SU-DHL-6 (cell line): ENCODE measurements around the gene ZNF276.

Source experiments
- EZH2phosphoT487 ChIP-seq: fragments of 200-600 bp; sonication (generic), shearing (Covaris generic); conservative IDR thresholded peaks from 2 replicates; pipeline ENCODE4 v1.6.1; 2018; ENCODE audit warnings: mild to moderate bottlenecking, antibody characterized with exemption, low read length, moderate library complexity, mixed read lengths
- TF ChIP-seq, protein P1 (sequence below): fragments of 200-600 bp; sonication (generic); IDR thresholded peaks from one replicate; pipeline ENCODE4 v1.5.1; 2017; ENCODE audit warnings: antibody characterized with exemption, mild to moderate bottlenecking, low read length, moderate library complexity; ENCODE audit not compliant: insufficient read depth, poor library complexity, severe bottlenecking

DNA sequence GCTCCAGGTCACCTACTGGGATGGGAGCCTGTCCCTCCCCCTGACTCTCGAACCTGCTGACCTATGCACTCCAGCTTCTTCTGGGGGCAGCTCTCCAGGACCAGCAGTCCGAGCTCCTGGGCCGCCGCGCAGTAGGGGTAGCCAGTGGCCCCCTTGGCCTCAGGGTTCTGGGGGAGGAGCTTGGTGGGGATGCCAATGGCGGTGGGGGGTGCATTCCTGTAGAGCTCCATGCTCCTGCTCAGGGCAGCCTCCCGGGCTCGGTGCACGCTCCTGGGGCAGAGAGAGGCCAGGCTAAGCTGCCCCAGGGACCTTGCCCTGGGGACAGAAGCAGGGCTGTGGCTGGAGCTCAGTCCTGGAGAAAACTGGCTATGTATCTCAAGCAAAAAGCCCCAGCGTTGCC, 12.2 kb upstream of the ZNF276 start:
- TF ChIP-seq, protein P1, sequence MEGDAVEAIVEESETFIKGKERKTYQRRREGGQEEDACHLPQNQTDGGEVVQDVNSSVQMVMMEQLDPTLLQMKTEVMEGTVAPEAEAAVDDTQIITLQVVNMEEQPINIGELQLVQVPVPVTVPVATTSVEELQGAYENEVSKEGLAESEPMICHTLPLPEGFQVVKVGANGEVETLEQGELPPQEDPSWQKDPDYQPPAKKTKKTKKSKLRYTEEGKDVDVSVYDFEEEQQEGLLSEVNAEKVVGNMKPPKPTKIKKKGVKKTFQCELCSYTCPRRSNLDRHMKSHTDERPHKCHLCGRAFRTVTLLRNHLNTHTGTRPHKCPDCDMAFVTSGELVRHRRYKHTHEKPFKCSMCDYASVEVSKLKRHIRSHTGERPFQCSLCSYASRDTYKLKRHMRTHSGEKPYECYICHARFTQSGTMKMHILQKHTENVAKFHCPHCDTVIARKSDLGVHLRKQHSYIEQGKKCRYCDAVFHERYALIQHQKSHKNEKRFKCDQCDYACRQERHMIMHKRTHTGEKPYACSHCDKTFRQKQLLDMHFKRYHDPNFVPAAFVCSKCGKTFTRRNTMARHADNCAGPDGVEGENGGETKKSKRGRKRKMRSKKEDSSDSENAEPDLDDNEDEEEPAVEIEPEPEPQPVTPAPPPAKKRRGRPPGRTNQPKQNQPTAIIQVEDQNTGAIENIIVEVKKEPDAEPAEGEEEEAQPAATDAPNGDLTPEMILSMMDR, result no peak
- TF ChIP-seq EZH2phosphoT487, result no peak
